ENCODE data around the gene RUFY3. TPM values are rescaled to one million over a fixed set of nuclear protein-coding genes. Genes with fewer than 3 reads are reported as not detected.
A peak's percentile ranks its signal among the peaks of the same experiment; 100 is the strongest.

Gene RUFY3
- total and polyA plus RNA-seq, 2 of the 13 experiments (the other 11 are each of a cell fraction or from before 2014, with no cell fraction given): 17.9 to 25.3 TPM

- TF ChIP-seq CEBPG (CRISPR knock-in tag; IDR thresholded peaks at IDR 0.05) (peak; percentile 84), HNF4A (CRISPR knock-in tag; IDR thresholded peaks at IDR 0.05) (peak; percentile 66), ZBTB33 (CRISPR knock-in tag; IDR thresholded peaks at IDR 0.05) (0 out of 2 replicates have a peak, but pooled peaks have one; percentile 9), GATAD2A (CRISPR knock-in tag; IDR thresholded peaks at IDR 0.05) (0 out of 2 replicates have a peak, but pooled peaks have one; percentile 26), CEBPB (IDR thresholded peaks at IDR 0.05; ENCODE audit: borderline replicate concordance, low read depth, low read length) (peak; percentile 81)
These were observed 14.2 kb downstream of the RUFY3 start (continued) for GRCh38 chr4:70735915-70736314.

- FAIRE-seq (no peak), ATAC-seq (no peak), DNase-seq (ENCODE audit: low spot score) (no peak)
- 100% methylated on average over 1 of the region's 1 CpG for WGBS (ENCODE audit: low lambda C conversion rate)
- Histone ChIP-seq H3K36me3 (replicated peaks in 1 of 2; ENCODE audit: control insufficient read depth in 1 of 2, insufficient read depth in 2 of 2, low read length in 2 of 2) (no peaks in the 10 kb centered on the region), H3K9ac (ENCODE audit: insufficient read depth, low read depth, low read length) (no peak overlapping the region), H3K27me3 (ENCODE audit: control insufficient read depth in 1 of 2, insufficient read depth in 2 of 2, low read length in 2 of 2) (no peaks in the 10 kb centered on the region), H4K20me1 (ENCODE audit: insufficient read depth, low read length) (no peaks in the 10 kb centered on the region), H3K4me2 (ENCODE audit: low read depth, low read length) (no peak overlapping the region), H2AFZ (ENCODE audit: low read length) (no peak overlapping the region), H3K27ac (ENCODE audit: extremely low read length, insufficient read depth, low read length) (no peak overlapping the region), H3K79me2 (ENCODE audit: insufficient read depth, low read length) (peaks cover 4% of the 10 kb centered on the region), H3K4me1 (ENCODE audit: insufficient read depth, low read length) (peaks cover 36% of the 10 kb centered on the region), H3K4me3 (replicated peaks in 1 of 3; ENCODE audit: insufficient read depth in 1 of 3, low read depth in 2 of 3, low read length in 3 of 3) (no peak overlapping the region), H3K9me3 (ENCODE audit: low read length) (no peaks in the 10 kb centered on the region)
- intact Hi-C loops (cut with micrococcal nuclease; ENCODE audit: unreplicated experiment) (no loop called here), in situ Hi-C loops (cut with HindIII; ENCODE audit: extremely low pct_ligation_motif_present, low pct_unique_long_range_greater_than_20kb) (no loop called here)
- no TSS peak for BruUV-seq (replicated peaks)
- CTCF ChIA-PET (ENCODE audit: low intra/inter-chr PET ratio, low total read pairs): no interaction called here
- POLR2A ChIA-PET: no interaction called here
- no peak for TF ChIP-seq ZBED4 (CRISPR knock-in tag; IDR thresholded peaks at IDR 0.05; ENCODE audit: borderline replicate concordance)
- no peak for TF ChIP-seq DRAP1 (CRISPR knock-in tag; IDR thresholded peaks at IDR 0.05)
- TF ChIP-seq ZSCAN5A (CRISPR knock-in tag; IDR thresholded peaks at IDR 0.05; ENCODE audit: borderline replicate concordance): no peak
- no peak for TF ChIP-seq SAFB2 (CRISPR knock-in tag; IDR thresholded peaks at IDR 0.05; ENCODE audit: borderline replicate concordance, low read depth)
- TF ChIP-seq ZNF83 (CRISPR knock-in tag; IDR thresholded peaks at IDR 0.05; ENCODE audit: borderline replicate concordance): no peak
These were observed 15.2 kb downstream of the RUFY3 start for GRCh38 chr4:70737006-70737405.
